ENCODE measurements around the gene KLHL29.

Gene KLHL29

GRCh38 chr2:23513872-23514793 lies 129.2 kb downstream of the KLHL29 start:
- DNase-seq: no peak

DNA sequence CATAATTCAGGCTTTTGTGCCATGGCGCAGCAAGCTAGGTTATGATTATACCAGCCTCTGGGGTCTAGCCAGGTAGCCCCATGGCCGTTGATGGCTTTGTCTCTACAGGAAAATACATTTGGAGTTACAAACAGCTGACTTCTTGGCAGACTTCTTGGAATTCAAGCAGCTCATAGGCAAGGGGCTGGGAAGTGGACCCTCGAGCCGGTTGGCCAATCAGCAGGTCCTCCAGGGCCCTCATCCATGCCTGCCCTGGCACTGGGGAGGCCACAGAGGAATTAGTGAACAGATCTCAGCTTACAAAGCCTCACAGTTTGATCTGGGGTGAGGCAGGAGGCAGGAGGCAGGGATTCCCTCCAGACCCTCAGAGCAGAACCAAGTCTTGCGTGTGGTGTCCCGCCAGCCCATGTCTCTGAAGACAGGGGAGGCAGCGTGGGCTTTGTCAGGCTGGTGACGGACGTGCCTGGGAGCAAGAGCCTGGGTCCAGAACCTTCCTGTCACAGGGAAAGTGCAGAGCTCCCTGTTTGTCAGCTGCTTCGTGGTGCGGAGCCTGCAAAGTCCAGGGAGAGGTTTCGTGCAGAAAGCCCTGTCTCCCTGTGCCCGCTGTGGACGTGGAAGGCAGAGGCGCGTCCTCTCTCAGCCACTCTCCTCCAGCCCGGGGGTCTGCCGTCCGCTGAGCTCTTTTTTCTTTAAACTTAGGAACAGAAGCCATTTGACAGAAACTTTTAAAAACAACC lies 131.7 kb downstream of the KLHL29 start:
- no peak for DNase-seq

DNA sequence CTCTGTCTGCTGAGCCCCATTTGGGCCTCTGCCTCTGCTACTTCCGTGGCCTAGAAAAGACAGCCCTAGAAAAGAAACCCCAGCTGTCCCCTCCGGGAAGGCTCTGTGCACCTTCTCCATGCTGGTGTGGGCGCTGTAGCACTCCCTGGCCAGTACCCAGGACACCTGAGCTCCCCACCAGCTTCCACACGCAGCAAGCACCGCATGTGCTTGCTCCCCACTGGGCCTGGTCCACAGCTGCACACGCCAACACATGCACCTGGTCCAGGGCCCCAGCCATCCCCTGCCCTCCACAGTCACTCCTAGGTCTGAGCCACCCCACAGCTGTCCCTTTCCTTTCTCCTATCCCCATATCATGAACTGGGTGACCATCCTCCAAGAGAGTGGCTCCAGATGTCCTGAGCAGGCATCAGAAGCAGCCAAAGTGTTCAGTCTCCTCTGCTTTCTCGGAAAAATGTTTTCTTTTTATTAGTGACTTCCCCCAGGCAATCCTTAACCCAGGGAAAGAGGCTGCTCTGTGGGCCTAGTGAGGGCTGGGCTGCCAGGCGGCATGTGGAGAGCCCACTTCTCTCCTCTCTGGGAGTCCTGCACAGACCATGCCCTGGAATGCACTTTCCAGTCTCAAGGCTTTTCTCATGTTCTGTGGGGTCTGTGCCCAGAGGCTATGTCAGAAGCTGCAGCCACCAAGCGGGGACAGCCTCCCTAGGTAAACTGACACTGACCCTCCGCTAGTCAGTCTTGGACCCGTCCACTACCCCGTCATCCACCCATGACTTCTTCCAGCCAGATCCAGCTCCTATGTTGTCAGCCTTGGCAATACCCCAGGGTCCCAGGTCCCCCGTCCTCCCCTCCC lies 133.7 kb downstream of the KLHL29 start:
- no peak for DNase-seq

DNA sequence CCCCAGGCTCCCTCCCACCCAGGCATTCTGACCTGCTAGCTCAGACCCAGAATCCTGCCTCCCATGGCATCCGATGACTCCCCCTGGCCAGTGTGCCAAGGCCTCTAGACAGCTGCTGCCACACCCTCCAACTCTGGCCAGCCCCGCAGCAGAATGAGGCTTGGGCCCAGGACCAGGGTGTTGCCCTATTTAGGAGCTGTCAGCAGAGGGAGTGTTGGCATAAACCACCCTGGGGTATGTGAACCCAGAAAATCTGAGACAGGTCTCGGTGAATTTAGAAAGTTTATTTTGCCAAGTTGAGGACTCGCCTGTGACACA lies 134.3 kb downstream of the KLHL29 start:
- no peak for DNase-seq

DNA sequence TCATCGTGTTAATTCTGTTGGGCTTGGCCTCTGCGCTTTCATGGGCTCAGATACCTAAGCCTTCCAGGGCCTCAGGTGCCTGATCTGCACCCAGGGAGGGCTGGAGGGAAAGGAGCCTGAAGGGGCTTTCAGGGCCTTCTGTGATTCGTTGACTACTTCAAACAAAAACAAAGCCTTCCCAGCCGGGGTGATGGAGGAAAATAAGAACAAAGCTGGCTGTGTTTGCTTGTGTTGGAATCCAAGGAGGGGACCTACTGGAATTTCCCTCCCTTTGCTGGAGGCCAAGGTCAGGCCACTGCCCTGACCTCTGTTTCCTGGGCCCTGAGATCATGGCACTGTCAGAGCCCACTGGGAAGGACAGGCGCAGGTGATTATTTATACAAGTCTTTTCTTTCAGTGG lies 135.3 kb downstream of the KLHL29 start:
- DNase-seq: no peak

GRCh38 chr2:23521060-23521459 lies 136.1 kb downstream of the KLHL29 start:
- no peak for DNase-seq

GRCh38 chr2:23522726-23523372 lies 137.9 kb downstream of the KLHL29 start:
- no peak for DNase-seq

GRCh38 chr2:23523373-23524260 lies 138.6 kb downstream of the KLHL29 start:
- DNase-seq: no peak

GRCh38 chr2:23524261-23524706 lies 139.3 kb downstream of the KLHL29 start:
- DNase-seq: peak; percentile 60

GRCh38 chr2:23525137-23525765 lies 140.3 kb downstream of the KLHL29 start:
- DNase-seq: no peak

- no peak for DNase-seq
Observed at GRCh38 chr2:23526114-23526513, 141.1 kb downstream of the KLHL29 start.

- DNase-seq: no peak
Observed at GRCh38 chr2:23526835-23527790, 142.1 kb downstream of the KLHL29 start.

- no peak for DNase-seq
Observed at GRCh38 chr2:23528171-23528570, 143.2 kb downstream of the KLHL29 start.

DNA sequence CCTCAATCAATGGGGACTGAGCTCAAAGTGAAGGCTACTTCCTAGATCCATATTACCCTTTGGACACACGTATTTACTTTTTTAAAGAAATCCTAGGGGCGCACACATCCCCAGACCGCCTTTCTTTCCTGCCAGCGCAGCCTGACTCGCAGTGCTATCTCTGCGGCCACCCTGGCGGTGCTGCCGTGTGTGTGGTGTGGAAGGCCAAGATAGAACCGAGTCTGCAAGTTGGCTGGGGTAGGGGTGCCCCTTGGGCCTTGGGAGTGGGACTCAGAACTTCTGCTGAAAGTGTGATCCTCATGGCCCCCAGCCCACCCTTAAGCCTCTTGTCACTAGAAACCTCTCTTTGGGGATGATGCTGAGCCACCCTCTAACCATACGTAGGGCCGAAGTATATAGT lies 143.7 kb downstream of the KLHL29 start:
- DNase-seq: no peak

DNA sequence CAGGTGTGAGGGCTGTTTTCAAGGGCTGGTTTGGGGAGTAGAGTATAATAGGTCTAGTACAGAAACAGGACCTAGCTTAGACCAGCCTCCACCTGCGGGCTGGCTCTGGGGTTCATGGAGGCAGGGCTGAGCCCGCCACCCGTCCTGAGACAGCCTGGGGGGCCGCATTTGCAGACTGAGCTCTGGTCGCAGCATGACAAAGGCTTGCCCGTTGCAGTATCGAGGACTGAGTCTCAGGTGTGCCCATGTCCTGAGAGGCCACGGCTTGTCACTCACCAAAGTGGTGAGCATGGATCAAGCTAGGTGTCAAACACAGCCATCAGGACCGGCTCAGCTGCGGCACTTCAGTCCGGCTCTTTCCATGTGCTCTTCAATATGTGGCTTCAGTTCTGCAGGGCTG lies 144.7 kb downstream of the KLHL29 start:
- DNase-seq: no peak

DNA sequence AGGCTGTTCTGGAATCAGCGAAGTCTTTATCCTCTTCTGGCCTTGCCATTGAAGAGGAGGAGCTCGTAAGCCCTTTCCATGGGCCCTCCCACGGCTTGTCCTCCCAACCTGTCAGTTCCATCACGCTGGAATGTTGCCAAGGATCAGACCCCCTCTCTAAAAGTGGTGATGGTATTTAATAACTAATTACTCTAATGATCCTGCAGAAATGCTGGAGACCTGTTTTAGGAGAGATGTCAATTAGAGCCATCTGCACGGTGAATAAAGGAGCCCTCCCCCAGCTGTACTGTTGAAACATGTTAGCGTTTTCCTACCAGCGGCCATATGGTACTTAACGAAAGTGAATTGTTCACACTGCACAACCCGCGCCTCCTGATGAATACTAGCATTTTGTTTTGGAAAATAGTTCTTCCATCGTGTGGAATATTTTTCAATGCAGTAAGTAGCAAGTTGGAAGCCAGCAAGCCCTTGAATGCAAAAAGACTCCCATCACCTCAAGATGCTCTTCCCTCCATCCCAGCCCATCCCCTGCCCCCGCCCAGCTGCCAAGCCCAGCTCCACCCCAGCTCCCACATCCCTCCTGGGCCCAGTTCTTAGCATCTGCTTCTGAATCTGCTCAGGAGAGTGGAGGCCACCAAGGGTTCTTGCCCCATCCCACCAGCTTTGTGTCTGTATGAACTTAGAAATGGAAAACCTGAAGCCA lies 145.4 kb downstream of the KLHL29 start:
- DNase-seq: no peak

DNA sequence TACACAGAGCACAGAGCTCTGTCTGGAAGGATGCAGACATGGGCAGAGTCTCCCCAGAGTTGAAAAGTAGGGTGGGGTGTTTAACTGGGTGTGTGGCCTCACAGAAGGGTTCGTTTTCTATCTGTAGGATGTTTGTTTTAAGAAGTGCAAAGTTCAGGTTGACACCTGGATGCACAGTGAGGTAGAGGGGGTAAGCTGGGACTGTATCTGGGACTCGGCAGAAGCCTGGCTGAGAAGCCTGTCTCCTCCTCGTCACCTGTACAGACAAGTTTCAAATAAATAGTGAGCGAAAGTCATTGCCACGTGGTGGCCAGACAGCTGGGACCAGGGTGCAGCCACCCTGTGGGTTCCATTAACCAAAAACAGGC lies 145.9 kb downstream of the KLHL29 start:
- no peak for DNase-seq

DNA sequence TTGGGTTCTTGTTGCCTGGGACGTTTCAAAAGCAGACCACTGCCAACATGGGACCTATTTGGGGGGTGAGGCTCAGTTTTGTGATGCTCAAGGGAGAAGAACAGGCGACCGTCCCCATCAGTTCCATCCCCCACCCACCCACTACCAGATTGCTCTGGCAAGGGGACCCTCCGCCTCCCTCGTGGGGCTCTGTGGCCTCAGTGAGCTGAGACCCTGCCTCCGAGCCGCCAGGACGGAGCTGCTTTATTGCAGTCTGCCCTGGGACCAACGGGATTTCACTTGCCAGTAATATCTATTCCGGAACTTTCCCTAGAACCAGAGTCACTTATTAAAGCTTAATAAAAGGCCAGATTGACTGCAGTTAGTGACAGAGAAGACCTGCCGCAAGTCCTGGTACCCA lies 146.3 kb downstream of the KLHL29 start:
- DNase-seq: no peak

DNA sequence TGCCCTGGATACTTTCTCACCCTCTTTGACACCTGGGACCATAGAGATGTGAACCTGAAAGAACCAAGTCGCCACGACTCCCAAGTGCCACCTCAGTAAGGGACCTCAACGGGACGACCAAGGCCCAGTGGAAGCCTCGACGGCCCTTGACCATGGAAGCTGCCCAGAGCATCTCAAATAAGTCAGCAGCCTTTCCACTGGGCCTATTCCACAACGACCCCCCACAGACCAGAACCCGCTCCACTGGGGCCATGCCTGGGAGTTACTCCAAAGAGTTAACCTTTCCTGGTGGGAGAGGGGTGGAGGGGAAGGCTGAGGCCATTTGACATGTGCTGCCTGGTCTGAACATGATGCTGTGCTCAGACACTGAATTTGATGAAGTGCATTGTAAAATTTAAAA lies 146.9 kb downstream of the KLHL29 start:
- no peak for DNase-seq
